Glomerular visceral epithelial cell (primary cell): ENCODE data around the gene PAQR4.

Experiments
- DNase-seq: peaks from one replicate; pipeline ENCODE4 v3.0.0-alpha.2; 2016; ENCODE audit errors: extremely low spot score

Gene PAQR4

DNA sequence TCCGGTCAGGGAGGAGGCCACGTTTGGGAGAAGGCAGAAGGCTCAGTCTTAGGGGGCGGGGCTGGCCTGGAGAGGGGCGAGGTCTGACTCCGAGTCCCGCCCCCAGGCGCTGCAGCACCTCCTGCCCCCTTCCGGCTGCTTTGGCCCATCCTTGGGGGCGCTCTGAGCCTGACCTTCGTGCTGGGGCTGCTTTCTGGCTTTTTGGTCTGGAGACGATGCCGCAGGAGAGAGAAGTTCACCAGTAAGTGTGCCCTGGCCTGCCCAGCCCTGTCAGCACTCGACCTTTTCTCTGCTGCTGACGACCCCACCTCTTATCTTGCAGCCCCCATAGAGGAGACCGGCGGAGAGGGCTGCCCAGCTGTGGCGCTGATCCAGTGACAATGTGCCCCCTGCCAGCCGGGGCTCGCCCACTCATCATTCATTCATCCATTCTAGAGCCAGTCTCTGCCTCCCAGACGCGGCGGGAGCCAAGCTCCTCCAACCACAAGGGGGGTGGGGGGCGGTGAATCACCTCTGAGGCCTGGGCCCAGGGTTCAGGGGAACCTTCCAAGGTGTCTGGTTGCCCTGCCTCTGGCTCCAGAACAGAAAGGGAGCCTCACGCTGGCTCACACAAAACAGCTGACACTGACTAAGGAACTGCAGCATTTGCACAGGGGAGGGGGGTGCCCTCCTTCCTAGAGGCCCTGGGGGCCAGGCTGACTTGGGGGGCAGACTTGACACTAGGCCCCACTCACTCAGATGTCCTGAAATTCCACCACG is 52.5 kb downstream of the PAQR4 start:
- DNase-seq = peak; percentile 95

DNA sequence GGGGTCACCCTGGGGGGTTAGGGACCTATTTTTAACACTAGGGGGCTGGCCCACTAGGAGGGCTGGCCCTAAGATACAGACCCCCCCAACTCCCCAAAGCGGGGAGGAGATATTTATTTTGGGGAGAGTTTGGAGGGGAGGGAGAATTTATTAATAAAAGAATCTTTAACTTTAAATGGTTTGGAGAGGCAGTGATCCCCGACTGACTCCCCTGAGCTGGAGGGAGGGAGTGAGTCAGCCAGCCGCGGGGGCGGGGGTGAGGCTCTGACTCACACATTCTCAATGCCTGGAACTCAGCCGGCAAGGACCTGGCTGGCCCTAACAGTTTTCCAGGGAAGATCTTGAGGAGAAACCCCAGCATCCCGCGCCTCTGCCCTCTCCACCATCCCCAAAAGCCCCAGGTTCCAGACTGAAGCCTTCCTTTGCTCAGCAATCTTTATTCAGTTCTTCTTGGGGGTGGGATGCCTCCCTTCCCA is 53.1 kb downstream of the PAQR4 start:
- DNase-seq = peak; percentile 93

DNA sequence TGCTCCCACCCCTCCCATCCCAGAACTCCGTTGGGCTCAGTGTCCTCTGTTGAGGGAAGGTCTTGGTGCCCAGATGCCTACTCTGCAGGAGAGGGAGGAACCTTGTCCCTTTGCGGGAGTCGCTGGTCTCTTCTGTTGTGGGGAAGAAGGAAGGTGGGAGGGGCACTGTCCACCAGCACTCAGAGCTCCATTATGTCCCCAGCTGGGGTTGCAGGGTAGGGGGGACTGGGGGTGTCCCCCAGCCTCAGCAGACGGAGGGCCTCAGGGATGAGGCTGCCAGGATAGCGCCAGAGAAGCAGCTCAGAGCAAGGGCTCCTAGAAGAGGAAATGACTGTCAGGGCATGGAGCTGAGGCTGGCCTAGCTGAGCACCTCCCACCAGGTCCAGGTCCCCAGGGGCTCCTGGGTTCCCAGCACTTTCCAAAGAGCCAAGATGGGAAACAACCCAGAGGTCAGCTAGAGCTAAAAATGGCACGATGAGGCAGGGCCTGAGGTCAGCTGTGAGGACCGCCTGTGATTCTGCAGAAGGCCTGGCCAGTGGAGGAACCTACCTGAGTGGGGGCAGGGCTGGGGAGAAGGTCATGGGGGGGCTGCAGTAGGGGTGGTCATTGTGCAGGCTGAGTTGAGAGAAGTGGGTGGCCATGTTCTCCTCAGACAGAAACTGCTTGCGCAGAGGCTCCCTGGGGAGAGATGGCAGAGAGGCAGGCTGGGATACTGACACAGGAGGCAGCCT is 53.7 kb downstream of the PAQR4 start:
- DNase-seq = no peak
